Sigmoid colon (tissue), 7 donors: ENCODE results near the gene RTL10. TPM values are rescaled to one million over a fixed set of nuclear protein-coding genes. Genes with fewer than 3 reads are reported as not detected.

Experiments used
- DNase-seq: peaks from one replicate; pipeline ENCODE4 v3.0.0-alpha.2; 2019
- H3K27ac ChIP-seq, 4 donors: fragments of 200-600 bp; sonication (generic); one replicate each; pipeline ENCODE4 v1.5.1; 2016 to 2019; ENCODE audit warnings: mild to moderate bottlenecking in 1 of 4
- H3K27me3 ChIP-seq, 3 donors: fragments of 200-600 bp; sonication (generic); one replicate each; pipeline ENCODE4 v1.5.1; 2019; ENCODE audit warnings: mild to moderate bottlenecking in 1 of 3
- H3K36me3 ChIP-seq, 4 donors: fragments of 200-600 bp; sonication (generic); one replicate each; pipeline ENCODE4 v1.5.1; 2016 to 2019
- H3K4me1 ChIP-seq, 4 donors: fragments of 200-600 bp; sonication (generic); one replicate each; pipeline ENCODE4 v1.5.1; 2017 to 2019
- H3K4me3 ChIP-seq, 4 donors: fragments of 200-600 bp; sonication (generic); one replicate each; pipeline ENCODE4 v1.5.1; 2017 to 2019; ENCODE audit warnings: mild to moderate bottlenecking in 2 of 4, moderate library complexity in 1 of 4
- H3K9me3 ChIP-seq, 4 donors: fragments of 200-600 bp in 3 of 4; sonication (generic) in 3 of 4; one replicate each; pipeline versions ENCODE4 v1.5.1 to v1.6.1; 2013 to 2019
- EP300 ChIP-seq, 4 donors: sonication (generic); formaldehyde crosslinking; IDR thresholded peaks; one replicate each; pipeline ENCODE4 v1.6.1; 2017; ENCODE audit warnings: antibody characterized with exemption in 4 of 4
- POLR2A ChIP-seq, 2 donors: fragments of 450-650 bp; IDR thresholded peaks; one replicate each; pipeline ENCODE4 v1.6.1; 2016; ENCODE audit warnings: antibody characterized with exemption in 2 of 2, mild to moderate bottlenecking in 2 of 2, moderate library complexity in 2 of 2
- POLR2AphosphoS5 ChIP-seq, 4 donors: sonication (generic); formaldehyde crosslinking; IDR thresholded peaks; one replicate each; pipeline ENCODE4 v1.6.1; 2017; ENCODE audit warnings: antibody characterized with exemption in 4 of 4
- WGBS, 2 donors: extraction: QIAGEN DNeasy Blood & Tissue Kit; methylation state at CpG; one replicate each; pipeline ENCODE4 v1.1.7; 2013; 5-methylcytosine and 5-hydroxymethylcytosine counted together
- intact Hi-C: fragments of 100-400 bp; cut with DNase I; formaldehyde crosslinking; loops from one replicate; pipeline ENCODE4 v1.15.1; 2023
- polyA plus RNA-seq, 3 donors: library from polyadenylated mRNA; stranded (reverse); fragments of 200-250 nt; gene quantifications; one replicate each; pipeline ENCODE4 v1.2.3, GENCODE V29; 2013
- total RNA-seq, 4 donors: library from RNA; depleted of rRNA; stranded (reverse); fragments of >200 nt; gene quantifications; one replicate each; pipeline ENCODE4 v1.1.0, GENCODE V29; 2016
- TF ChIP-seq, protein P1 (sequence below), 4 experiments: fragments of 450-650 bp in 3 of 4; fragments of 200-600 bp in 1 of 4; IDR thresholded peaks; one replicate each; pipeline ENCODE4 v1.5.1; 2016 to 2019; ENCODE audit warnings: antibody characterized with exemption in 4 of 4, mild to moderate bottlenecking in 3 of 4, moderate library complexity in 2 of 4
- donor health status: healthy with polysubstance abuse.
- donor health status: Bipolar disorder and iron deficiency.
- donor health status: healthy.

The RTL10 gene
- total and polyA plus RNA-seq, 7 donors: 1.8 to 15.0 (median 7.8) TPM

DNA sequence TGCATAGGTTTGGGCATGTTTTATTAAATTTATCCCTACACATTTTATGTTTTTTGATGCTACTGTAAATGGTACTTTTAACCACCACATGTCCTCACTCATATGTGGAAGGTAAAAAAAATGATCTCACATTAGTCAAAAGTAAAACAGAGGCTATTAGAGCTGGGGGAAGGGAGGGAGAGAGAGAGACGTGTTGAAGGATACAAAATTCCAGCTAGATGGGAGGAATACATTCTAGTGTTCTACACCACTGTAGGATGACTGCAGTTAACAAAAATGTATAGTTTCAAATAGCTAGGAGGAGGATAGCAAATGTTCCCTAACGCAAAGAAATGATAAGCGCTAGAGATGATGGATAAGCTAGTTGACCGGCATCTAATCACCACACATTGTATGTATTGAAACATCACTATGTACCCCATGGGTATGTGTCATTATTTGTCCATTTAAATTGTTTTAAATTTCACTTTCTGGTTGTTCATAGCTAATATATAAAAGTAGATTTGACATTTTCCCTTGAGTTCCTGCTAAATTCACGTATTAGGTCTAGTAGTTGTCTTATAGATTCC is 9.9 kb upstream of the RTL10 start:
- Histone ChIP-seq H3K4me1 (no peaks in the 10 kb centered on the region), H3K27me3 (no peaks in the 10 kb centered on the region), H3K36me3 (no peaks in the 10 kb centered on the region), H3K27ac (no peak overlapping the region), H3K9me3 (no peaks in the 10 kb centered on the region), H3K4me3 (no peak overlapping the region)
- TF ChIP-seq EP300 (IDR thresholded peaks at IDR 0.05): no peak
- 95% methylated on average over 5 of the region's 5 CpGs for WGBS, 2 donors
- DNase-seq: no peak
- intact Hi-C loops: no loop called here

DNA sequence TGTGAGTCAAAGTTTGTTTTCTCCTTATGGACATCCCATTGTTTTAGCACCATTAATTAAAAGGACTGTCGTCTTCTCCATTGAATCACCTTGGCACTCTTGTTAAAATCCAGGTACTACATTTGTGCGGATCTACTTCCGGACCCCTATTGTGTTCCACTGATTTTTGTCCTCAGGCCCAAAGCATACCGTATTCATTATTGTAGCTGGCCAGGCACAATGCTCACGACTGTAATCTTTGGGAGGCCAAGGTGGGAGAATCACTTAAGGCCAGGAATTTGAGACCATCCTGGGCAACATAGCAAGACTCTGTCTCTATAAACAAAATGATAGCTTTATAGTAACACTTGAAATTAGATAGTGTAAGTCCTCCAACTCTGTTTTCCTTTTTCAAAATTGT is 8.9 kb upstream of the RTL10 start:
- intact Hi-C loops: no loop called here
- WGBS, 2 donors: 94 to 97% methylated on average over 5 of the region's 5 CpGs
- DNase-seq: no peak

DNA sequence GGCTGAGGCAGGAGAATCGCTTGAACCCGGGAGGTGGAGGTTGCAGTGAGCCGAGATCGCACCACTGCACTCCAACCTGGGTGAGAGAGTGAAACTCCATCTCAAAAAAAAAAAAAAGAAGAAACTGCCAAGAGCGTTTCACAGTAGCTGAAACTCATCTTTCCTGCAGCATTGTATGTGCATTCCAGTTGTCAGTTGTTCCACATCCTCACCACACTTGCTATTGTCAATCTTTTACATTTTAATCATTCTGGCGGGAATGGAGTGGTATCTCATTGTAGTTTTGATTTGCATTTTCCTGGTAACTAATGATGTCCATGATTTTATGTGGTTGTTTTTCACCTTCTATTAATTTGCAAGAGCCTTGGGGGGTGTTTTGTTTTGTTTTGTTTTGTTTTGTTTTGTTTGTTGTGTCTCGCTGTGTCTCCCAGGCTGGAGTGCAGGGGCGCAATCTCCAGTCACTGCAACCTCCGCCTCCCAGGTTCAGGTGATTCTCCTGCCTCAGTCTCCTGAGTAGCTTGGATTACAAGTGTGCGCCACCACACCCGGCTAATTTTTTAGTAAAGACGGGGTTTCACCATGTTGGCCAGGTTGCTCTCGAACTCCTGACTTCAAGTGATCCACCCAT is 8.1 kb upstream of the RTL10 start:
- peak; percentile 18 for DNase-seq
- H3K4me3 ChIP-seq: no peak overlapping the region
- H3K9me3 ChIP-seq: no peaks in the 10 kb centered on the region
- H3K27ac ChIP-seq: no peak overlapping the region
- TF ChIP-seq EP300 (IDR thresholded peaks at IDR 0.05): no peak
- TF ChIP-seq, protein P1, sequence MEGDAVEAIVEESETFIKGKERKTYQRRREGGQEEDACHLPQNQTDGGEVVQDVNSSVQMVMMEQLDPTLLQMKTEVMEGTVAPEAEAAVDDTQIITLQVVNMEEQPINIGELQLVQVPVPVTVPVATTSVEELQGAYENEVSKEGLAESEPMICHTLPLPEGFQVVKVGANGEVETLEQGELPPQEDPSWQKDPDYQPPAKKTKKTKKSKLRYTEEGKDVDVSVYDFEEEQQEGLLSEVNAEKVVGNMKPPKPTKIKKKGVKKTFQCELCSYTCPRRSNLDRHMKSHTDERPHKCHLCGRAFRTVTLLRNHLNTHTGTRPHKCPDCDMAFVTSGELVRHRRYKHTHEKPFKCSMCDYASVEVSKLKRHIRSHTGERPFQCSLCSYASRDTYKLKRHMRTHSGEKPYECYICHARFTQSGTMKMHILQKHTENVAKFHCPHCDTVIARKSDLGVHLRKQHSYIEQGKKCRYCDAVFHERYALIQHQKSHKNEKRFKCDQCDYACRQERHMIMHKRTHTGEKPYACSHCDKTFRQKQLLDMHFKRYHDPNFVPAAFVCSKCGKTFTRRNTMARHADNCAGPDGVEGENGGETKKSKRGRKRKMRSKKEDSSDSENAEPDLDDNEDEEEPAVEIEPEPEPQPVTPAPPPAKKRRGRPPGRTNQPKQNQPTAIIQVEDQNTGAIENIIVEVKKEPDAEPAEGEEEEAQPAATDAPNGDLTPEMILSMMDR (IDR thresholded peaks at IDR 0.05): no peak
- no peak for TF ChIP-seq POLR2A (IDR thresholded peaks at IDR 0.05)
- TF ChIP-seq POLR2AphosphoS5 (IDR thresholded peaks at IDR 0.05): no peak
- no peaks in the 10 kb centered on the region for H3K27me3 ChIP-seq
- no peaks in the 10 kb centered on the region for H3K4me1 ChIP-seq
- WGBS, 2 donors: 96% methylated on average over 13 of the region's 13 CpGs
- intact Hi-C loops: no loop called here
- no peaks in the 10 kb centered on the region for H3K36me3 ChIP-seq

More for the DNA sequence above, 8.9 kb upstream of the RTL10 start:
- Histone ChIP-seq H3K4me1 (no peaks in the 10 kb centered on the region), H3K36me3 (no peaks in the 10 kb centered on the region), H3K9me3 (no peaks in the 10 kb centered on the region), H3K4me3 (no peak overlapping the region), H3K27ac (no peak overlapping the region), H3K27me3 (no peaks in the 10 kb centered on the region)
- TF ChIP-seq EP300 (IDR thresholded peaks at IDR 0.05) (no peak), POLR2A (IDR thresholded peaks at IDR 0.05) (no peak), POLR2AphosphoS5 (IDR thresholded peaks at IDR 0.05) (no peak)
- TF ChIP-seq, protein P1 (IDR thresholded peaks at IDR 0.05): no peak

DNA sequence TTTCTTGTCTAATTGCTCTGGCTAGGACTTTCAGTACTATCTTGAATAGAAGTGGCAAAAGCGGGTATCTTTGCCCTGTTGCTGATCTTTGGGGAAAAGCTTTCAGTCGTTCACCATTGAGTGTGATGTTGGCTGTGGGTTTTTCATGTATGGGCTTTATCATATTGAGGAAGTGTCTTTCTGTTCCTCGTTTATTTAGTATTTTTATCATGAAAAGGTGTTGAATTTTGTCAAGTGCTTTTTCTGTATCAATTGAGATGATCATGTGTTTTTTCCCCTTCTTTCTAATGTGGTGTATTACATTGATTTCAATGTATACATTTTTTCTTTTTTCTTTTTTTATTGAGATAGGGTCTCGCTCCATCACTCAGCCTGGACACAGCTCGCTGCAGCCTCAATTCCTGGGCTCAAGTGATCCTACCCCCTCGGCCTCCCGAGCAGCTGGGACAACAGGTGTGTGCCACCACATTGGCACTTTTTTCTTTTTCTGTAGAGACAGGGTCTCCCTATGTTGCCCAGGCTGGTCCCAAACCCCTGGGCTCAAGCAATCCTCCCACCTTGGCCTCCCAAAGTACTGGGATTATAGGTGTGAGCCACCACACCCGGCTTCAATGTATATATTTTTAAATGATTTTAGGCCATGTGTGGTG is 5.3 kb upstream of the RTL10 start:
- WGBS, 2 donors: 95% methylated on average over 8 of the region's 8 CpGs
- Histone ChIP-seq H3K4me1 (peaks cover 0 to 13% (median 10%) of the 10 kb centered on the region in 4 donors), H3K9me3 (no peaks in the 10 kb centered on the region), H3K27me3 (no peaks in the 10 kb centered on the region), H3K27ac (no peak overlapping the region), H3K4me3 (no peak overlapping the region), H3K36me3 (no peaks in the 10 kb centered on the region)
- intact Hi-C loops: loop anchor here (10.0 kb wide), 2 partner anchors 275 to 415 kb away; partner anchors contain the start of genes C22orf39 and ZDHHC8
- DNase-seq: no peak
- TF ChIP-seq, protein P1 (IDR thresholded peaks at IDR 0.05): no peak
- TF ChIP-seq POLR2A (IDR thresholded peaks at IDR 0.05) (no peak), POLR2AphosphoS5 (IDR thresholded peaks at IDR 0.05) (no peak), EP300 (IDR thresholded peaks at IDR 0.05) (no peak)

DNA sequence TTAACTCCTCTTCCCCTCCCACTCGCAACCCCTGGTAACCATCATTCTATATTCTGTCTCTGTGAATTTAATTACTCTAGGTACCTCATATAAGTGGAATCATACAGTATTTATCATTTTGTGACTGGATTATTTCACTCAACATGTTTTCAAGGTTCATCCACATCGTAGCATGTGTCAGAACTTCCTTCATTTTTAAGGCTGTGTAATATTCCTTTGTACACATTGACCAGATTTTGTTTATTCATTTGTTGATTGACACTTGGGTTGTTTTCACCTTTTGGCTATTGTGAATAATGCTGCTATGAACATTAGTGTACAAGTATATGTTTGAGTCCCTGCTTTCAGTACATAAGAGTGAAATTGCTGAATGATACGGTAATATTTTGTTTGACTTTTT is 2.7 kb upstream of the RTL10 start:
- H3K9me3 ChIP-seq: no peaks in the 10 kb centered on the region
- TF ChIP-seq EP300 (IDR thresholded peaks at IDR 0.05): no peak
- TF ChIP-seq POLR2AphosphoS5 (IDR thresholded peaks at IDR 0.05): no peak
- TF ChIP-seq, protein P1 (IDR thresholded peaks at IDR 0.05): no peak
- TF ChIP-seq POLR2A (IDR thresholded peaks at IDR 0.05): no peak
- peaks cover 0 to 2% (median under 1%) of the 10 kb centered on the region in 4 donors for H3K36me3 ChIP-seq
- WGBS, 2 donors: 97 to 99% methylated on average over 3 of the region's 3 CpGs
- no peak overlapping the region for H3K4me3 ChIP-seq
- H3K4me1 ChIP-seq: peaks cover 0 to 29% (median 27%) of the 10 kb centered on the region in 4 donors
- H3K27ac ChIP-seq: no peak overlapping the region
- no peak for DNase-seq
- intact Hi-C loops: loop anchor here (10.0 kb wide), 2 partner anchors 277 to 413 kb away; partner anchors contain the start of genes C22orf39 and ZDHHC8
- no peaks in the 10 kb centered on the region for H3K27me3 ChIP-seq
